Lower leg skin (tissue), 3 donors: Measurements from ENCODE around the gene FST.

Source experiments
- CTCF ChIP-seq, 3 donors: fragments of 450-650 bp; IDR thresholded peaks; one replicate each; pipeline ENCODE4 v1.5.1; 2016; ENCODE audit warnings: antibody characterized with exemption in 3 of 3, mild to moderate bottlenecking in 3 of 3, moderate library complexity in 2 of 3
- POLR2A ChIP-seq, 2 donors: fragments of 450-650 bp; IDR thresholded peaks; one replicate each; pipeline ENCODE4 v1.6.1; 2016 to 2017; ENCODE audit warnings: antibody characterized with exemption in 2 of 2, mild to moderate bottlenecking in 1 of 2, moderate library complexity in 1 of 2

- TF ChIP-seq CTCF (IDR thresholded peaks at IDR 0.05) (no peak), POLR2A (IDR thresholded peaks at IDR 0.05) (no peak)
Measured at GRCh38 chr5:53475320-53475719, 5.1 kb upstream of the FST start.
